Vagina (tissue), 2 donors: Measurements from ENCODE around the gene TAB3.

Experiments used
- CTCF ChIP-seq, 3 experiments: fragments of 450-650 bp in 2 of 3; fragments of 200-600 bp in 1 of 3; sonication (generic) in 1 of 3; IDR thresholded peaks; one replicate each; pipeline ENCODE4 v1.5.1; 2017 to 2019; ENCODE audit warnings: antibody characterized with exemption in 3 of 3, mild to moderate bottlenecking in 2 of 3, moderate library complexity in 2 of 3
- POLR2A ChIP-seq, 2 donors: fragments of 450-650 bp; IDR thresholded peaks; one replicate each; pipeline ENCODE4 v1.6.1; 2017; ENCODE audit warnings: antibody characterized with exemption in 2 of 2, mild to moderate bottlenecking in 2 of 2, moderate library complexity in 2 of 2

- TF ChIP-seq CTCF (IDR thresholded peaks at IDR 0.05) (no peak), POLR2A (IDR thresholded peaks at IDR 0.05) (no peak)
These were observed 84.6 kb downstream of the TAB3 start for GRCh38 chrX:30804462-30804861.
